HG02623 (cell line): ENCODE results near the gene SLC28A3.

Experiments
- ATAC-seq: cut with Tn5 transposase; IDR thresholded peaks from one replicate; pipeline ENCODE4 v1.9.1; 2021; ENCODE audit warnings: moderate library complexity; ENCODE audit not compliant: unreplicated experiment

SLC28A3 gene

GRCh38 chr9:84254972-84255371, 85.6 kb downstream of the SLC28A3 start:
- no peak for ATAC-seq

GRCh38 chr9:84251921-84252320, 88.6 kb downstream of the SLC28A3 start:
- no peak for ATAC-seq

DNA sequence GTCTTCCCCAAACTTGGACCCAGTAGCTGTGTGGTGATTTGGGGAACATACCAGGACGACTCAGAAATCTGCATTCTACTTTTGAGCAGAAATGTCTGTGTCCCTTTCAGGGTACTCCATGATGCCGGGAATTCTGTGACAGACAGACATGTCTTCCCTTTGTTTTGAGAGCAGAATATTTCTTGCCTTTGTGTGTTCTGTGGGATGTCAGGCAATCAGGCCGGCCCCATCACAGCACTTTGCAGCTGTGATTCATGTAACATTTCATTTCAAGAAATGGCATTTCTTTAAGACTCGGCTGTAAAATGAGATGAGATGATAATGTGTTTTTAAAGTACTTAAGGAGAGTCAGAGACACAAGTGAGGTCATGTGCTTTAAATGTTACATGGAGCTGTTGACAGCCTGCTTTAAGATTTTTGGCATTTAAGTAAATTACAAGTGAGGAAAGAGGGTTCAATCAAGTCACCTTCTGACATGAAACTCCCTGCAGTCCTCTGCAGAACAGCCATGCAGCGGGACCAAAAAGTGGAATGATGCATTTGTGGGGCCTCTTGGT, 98.7 kb downstream of the SLC28A3 start:
- ATAC-seq, result no peak

GRCh38 chr9:84239343-84239742, 101.2 kb downstream of the SLC28A3 start:
- ATAC-seq, result no peak

GRCh38 chr9:84238652-84239051, 101.9 kb downstream of the SLC28A3 start:
- ATAC-seq, result no peak

DNA sequence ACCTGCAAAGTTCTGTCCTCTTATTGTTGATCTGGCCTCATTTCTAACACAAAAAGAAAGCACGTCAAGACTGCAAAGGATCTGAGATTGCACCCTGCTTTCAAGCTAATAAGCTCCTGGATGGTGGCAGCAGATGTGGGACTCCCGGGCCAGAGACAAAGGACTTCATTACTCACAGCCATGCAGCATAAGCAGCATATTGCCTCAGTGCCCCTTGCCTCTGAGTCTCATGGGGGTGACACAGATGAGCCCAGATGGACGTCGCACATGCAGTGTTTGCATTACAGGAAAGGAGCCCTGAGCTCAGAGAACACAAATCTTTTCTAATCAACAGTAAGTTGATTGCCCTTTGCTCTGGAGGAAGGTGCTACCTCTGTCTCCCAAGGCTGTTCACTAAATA, 105.0 kb downstream of the SLC28A3 start:
- ATAC-seq, result no peak

DNA sequence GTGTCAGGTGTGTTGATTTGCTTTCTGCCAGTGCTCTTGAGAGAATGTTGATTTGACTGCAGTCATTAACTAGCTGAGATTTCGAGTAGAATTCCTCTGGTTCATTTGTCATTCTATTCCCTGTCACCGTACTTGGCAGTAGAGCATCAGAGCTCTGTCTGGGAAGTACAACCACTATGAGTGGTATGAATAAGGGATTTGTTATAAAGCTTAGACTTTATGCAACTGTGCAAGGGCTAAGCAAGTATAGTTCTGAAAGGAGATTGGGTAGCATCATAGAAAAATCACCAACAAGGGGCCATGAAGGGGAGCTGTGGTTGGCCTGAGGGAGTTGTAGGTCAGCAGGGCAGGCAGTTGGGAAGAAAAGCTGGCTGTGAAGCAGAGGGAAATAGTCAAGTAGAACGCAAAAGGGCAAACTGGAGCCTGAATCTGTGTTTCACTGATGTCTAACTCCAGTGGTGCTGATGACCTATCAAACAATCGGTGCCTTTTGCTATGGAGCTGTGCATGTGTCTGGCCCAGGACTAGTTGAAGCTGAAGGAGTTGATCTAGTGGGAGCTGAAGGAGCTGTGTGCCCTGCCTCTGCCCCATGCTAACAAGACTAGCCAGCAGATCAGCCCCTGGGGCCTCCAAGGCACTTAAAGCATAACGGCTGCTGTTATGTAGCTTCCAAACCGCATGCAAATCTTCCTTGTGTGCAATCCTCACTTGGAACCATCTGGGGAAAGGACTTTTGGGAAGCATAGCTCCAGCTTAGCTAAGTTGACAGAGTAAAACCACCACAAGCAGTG, 110.0 kb downstream of the SLC28A3 start:
- no peak for ATAC-seq

GRCh38 chr9:84229191-84229590, 111.4 kb downstream of the SLC28A3 start:
- no peak for ATAC-seq

DNA sequence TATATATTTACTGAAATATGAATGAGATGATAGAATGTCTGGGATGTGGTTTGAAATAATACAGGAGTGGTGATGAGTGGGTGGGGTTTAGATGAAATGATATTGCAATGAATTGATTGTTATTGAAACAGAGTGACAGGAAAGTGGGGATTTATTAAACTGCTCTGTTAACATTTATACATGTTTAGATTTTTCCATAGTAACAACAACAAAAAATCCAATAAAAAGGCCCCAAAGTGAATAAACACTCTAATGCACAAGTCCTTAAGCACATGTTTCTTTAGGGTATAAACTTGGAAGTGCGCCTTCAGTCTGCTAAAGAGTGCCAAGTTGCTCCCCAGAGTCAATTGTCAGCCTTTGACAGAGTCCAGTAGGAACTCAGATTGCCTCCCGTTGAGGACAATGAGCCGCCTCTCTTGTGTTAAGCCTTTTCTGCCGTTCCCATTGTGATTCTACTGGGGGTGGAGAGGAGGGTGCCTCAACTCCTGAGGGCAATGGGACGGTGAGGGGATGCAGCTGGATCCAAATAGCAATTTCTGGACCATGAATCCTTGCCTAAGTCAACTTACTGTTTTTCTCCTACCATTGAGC, 112.3 kb downstream of the SLC28A3 start:
- ATAC-seq, result no peak

DNA sequence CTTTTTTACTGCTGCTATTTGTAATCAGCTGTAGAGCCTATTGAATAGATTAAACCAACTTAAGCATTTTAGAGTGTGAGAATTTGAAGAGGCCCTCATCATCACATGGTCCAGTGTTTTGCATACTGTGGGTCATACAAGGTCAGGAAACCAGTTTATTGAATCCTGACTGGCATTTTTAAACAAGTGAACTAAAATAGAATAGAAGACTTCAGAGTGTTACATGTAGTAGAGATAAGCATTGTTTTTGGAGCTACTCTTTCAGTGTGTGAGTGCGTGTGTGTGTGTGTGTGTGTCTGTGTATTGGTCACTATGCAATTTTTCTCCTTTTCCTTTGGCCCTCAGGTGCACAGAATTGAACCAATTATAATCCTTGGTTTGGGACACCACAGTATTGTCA, 114.4 kb downstream of the SLC28A3 start:
- ATAC-seq, result no peak
